CD4-positive, alpha-beta T cell treated with Interleukin-2 at 100 ng/mL for 4 hours (primary cell): ENCODE data around the gene TRPV2.
A peak's percentile ranks its signal among the peaks of the same experiment; 100 is the strongest.

Experiments
- DNase-seq: peaks from one replicate; pipeline ENCODE4 v3.0.0-alpha.2; 2020; ENCODE audit warnings: low spot score

Gene TRPV2

GRCh38 chr17:16406742-16407674 is 8.4 kb upstream of the TRPV2 start:
- DNase-seq = no peak

- DNase-seq = no peak
These were observed 7.3 kb upstream of the TRPV2 start for GRCh38 chr17:16407911-16408588.

GRCh38 chr17:16417399-16417798 is 2.0 kb downstream of the TRPV2 start:
- no peak for DNase-seq

GRCh38 chr17:16417896-16418684 is 2.7 kb downstream of the TRPV2 start:
- no peak for DNase-seq

- no peak for DNase-seq
These were observed 3.3 kb downstream of the TRPV2 start for GRCh38 chr17:16418685-16419068.

GRCh38 chr17:16419074-16419928 is 3.9 kb downstream of the TRPV2 start:
- peak; percentile 74 for DNase-seq

- DNase-seq = peak; percentile 53
These were observed 4.5 kb downstream of the TRPV2 start for GRCh38 chr17:16419929-16420271.

GRCh38 chr17:16422416-16422815 is 7.0 kb downstream of the TRPV2 start:
- DNase-seq = no peak

GRCh38 chr17:16423226-16423872 is 8.0 kb downstream of the TRPV2 start:
- DNase-seq = no peak

- DNase-seq = no peak
These were observed 9.8 kb downstream of the TRPV2 start for GRCh38 chr17:16425202-16425601.

- no peak for DNase-seq
These were observed 10.6 kb downstream of the TRPV2 start for GRCh38 chr17:16425698-16426659.

- DNase-seq = no peak
These were observed 11.6 kb downstream of the TRPV2 start for GRCh38 chr17:16427020-16427419.

- peak; percentile 34 for DNase-seq
These were observed 12.9 kb downstream of the TRPV2 start for GRCh38 chr17:16428098-16428882.

GRCh38 chr17:16429083-16429482 is 13.7 kb downstream of the TRPV2 start:
- no peak for DNase-seq

- DNase-seq = no peak
These were observed 15.3 kb downstream of the TRPV2 start for GRCh38 chr17:16430650-16431049.

GRCh38 chr17:16432017-16432416 is 16.6 kb downstream of the TRPV2 start:
- DNase-seq = no peak

GRCh38 chr17:16433514-16433913 is 18.1 kb downstream of the TRPV2 start:
- DNase-seq = no peak

GRCh38 chr17:16434662-16435061 is 19.3 kb downstream of the TRPV2 start:
- DNase-seq = no peak
